A673 (cell line): Measurements from ENCODE around the gene PPP6R2.

Experiments used
- CTCF ChIP-seq: fragments of 300-800, 200-600 bp; sonication (generic); conservative IDR thresholded peaks from 2 replicates; pipeline ENCODE4 v1.5.1; 2017; ENCODE audit warnings: low read depth, mild to moderate bottlenecking, antibody characterized with exemption, low read length, moderate library complexity, mixed read lengths
- EZH2 ChIP-seq: fragments of 200-600 bp; sonication (generic); IDR thresholded peaks from 2 replicates; pipeline ENCODE4 v1.6.1; 2017; ENCODE audit warnings: borderline replicate concordance, low read depth, mild to moderate bottlenecking, mixed read lengths, antibody characterized with exemption, low read length; ENCODE audit not compliant: poor library complexity, severe bottlenecking

- TF ChIP-seq CTCF (no peak), EZH2 (no peak)
Observed at GRCh38 chr22:50317178-50317577, 25.9 kb upstream of the PPP6R2 start.
